HTR-8/SVneo (cell line): Measurements from ENCODE around the gene GATA5.

Experiments used
- DNase-seq: peaks from one replicate; pipeline ENCODE4 v3.0.0; 2011; ENCODE audit warnings: low spot score, mixed read lengths; ENCODE audit not compliant: insufficient read length
- FAIRE-seq: peaks from 2 replicates; lab custom pipeline; 2011; peaks lifted over from hg19 to GRCh38; lab: Jason Lieb, UNC

Gene GATA5, protein sequence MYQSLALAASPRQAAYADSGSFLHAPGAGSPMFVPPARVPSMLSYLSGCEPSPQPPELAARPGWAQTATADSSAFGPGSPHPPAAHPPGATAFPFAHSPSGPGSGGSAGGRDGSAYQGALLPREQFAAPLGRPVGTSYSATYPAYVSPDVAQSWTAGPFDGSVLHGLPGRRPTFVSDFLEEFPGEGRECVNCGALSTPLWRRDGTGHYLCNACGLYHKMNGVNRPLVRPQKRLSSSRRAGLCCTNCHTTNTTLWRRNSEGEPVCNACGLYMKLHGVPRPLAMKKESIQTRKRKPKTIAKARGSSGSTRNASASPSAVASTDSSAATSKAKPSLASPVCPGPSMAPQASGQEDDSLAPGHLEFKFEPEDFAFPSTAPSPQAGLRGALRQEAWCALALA

DNA sequence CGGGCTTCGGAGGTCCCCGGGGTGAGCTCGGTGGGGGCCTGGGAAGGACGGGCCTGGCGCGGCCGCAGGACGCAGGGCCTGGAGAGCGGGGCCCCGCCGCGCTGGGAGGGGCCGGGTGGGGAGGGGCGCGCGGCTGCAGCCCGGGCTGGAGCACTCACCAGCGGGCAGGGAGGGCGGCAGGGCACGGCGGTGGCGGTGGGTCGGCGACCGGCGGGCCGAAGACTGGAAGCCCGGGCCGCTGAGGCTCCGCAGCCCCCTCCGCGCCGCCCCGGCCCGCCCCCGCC is at the start of gene GATA5:
GATA5 (minus strand) TSS at position 224 of the 284 bp plus-strand sequence. CDS start 474 bp downstream, outside the sequence.
- no peak for FAIRE-seq
- no peak for DNase-seq

DNA sequence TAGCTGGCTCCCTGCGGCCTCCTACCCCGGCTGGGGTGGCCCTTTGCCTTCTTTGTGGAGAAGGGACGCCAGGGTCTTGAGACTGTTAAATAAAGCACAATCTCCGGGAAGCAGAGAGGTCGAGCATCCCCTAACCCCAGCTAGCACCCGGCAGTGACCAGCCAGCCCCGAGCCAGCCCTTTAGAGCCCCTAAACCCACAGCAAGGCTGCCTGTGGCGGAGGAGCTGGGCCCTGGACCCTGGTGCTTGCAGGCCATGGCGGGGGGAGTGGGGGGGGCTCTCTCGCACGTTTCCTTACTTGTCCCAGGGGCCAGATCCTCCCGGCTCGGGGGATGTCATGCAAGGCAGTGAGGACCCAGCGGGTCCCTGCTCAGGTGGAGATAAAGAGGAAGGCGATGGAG is 49.2 kb upstream of the GATA5 start:
- FAIRE-seq (no peak), DNase-seq (no peak)

DNA sequence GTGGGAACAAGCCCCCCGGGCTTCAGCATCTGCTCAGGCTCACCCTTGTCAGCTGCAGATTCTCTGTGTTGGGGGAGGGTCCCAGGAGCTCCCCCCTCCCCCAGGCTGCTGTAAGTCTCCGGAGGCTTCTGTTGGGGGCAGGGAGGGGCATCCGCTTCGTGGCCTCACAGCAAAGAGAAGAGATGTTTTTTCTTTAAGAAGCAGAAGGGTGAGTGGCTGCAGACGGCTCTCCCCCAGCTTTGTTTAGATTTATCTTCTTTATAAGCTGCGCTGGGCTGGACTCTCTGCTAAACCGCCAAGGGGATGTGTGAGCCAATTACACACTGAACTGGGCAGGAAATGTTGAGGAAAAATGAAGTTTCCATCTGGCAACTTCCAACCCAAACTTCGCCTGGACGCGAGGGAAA is 48.7 kb upstream of the GATA5 start:
- FAIRE-seq = no peak
- DNase-seq = no peak

DNA sequence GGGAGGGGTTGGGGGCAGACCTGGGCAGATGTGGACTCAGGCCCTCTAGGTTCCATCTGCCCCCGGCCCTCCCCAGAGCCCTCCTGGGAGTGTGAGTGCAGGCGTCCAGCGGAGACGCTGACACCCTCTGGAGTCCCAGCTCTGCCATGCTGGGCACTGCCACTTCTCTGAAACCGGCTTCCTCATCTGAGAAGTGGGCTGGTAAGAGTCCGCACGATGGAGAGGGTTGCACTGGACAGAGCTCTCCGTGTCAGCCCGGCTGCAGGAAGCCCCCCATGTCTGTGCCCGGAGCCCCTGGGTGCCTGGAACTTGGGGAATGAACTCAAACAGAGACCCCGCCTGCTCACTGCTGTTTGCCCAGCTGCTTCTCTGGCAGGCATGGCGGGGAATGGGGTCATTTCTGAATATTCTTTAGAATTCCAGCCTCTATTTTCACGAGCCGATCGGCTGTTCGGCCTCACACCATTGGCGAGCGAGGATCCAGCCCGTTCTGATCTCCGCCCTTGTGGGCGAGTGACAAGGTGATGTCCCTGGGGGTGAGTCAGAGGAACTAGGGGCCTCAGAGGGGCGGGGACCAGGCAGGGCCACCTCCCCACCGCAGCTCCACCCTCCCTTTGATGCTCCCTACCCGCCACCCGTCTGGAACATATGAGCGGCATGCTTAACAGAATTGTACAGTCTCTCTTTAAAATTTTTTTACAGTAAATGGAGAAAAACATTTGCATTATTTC is 47.8 kb upstream of the GATA5 start:
- no peak for DNase-seq
- FAIRE-seq = no peak

DNA sequence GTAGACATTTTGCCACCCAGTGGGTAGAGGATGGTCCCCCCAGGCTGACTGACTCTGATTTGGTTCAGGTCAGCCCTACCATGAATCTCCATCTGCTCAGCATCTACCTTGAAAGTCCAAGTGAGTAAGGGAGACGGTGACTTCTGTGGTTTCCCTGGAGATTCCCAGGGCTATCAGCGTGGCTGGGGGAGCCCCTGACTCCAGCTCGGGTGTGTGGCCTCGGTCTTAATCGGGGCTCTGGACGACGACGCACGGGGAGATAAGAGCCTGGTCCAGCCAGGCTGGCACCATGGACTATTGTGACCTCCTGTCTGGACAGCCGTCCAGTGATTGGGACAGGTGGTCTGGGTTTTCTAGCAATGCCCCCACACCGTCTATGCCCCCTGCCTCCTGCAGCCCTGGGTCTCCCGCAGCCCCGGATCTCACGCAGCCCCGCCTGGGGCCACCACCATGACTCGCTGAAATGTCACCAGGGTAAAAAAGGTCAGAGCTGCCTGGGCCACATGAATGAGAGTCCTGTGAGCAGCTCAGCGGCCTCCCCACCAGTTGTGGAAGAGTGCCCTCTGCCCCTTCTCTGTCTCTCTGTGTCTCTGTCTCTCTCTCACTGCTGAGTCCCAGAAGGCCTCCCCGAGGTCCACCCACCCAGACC is 47.1 kb upstream of the GATA5 start:
- DNase-seq (no peak), FAIRE-seq (no peak)

DNA sequence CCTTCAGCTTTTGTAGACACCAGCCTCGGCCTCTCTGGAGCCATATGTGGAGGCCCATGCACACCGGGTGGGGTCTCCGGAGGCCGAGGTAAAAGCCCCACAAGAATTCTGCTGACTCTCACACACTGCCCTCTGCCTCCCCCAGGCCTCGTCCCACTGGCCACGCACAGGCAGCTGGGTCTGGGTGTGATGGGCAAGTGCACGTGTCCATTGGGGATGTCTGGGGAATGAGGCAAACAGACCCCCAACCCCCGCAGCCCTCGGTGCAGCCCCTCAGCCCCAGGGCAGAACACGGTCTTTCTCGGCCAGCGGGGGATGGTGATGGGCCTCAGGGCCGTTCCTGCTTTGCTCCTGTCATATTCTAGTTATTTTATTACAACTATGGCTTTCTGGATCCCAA is 44.0 kb upstream of the GATA5 start:
- FAIRE-seq (no peak), DNase-seq (no peak)

DNA sequence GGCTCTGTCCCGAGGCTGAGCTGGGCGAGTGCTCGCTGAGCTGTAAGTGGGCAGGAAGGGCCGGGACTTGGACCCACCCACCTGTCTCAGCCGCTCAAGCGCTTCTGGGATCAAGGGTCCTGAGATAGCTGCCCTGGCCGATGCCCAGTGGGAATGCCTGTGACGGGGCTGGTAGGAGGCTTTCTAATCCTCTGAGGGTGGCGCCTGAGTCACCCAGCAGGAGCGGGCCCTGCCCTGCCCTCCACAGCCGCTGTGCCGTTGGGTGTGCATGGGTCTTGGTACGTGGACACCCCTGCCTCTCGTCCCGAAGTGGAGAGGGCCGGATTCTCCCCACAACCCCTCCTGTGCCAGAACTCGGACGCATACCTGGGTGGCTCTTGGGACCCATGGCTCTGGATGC is 43.1 kb upstream of the GATA5 start:
- DNase-seq (no peak), FAIRE-seq (no peak)

DNA sequence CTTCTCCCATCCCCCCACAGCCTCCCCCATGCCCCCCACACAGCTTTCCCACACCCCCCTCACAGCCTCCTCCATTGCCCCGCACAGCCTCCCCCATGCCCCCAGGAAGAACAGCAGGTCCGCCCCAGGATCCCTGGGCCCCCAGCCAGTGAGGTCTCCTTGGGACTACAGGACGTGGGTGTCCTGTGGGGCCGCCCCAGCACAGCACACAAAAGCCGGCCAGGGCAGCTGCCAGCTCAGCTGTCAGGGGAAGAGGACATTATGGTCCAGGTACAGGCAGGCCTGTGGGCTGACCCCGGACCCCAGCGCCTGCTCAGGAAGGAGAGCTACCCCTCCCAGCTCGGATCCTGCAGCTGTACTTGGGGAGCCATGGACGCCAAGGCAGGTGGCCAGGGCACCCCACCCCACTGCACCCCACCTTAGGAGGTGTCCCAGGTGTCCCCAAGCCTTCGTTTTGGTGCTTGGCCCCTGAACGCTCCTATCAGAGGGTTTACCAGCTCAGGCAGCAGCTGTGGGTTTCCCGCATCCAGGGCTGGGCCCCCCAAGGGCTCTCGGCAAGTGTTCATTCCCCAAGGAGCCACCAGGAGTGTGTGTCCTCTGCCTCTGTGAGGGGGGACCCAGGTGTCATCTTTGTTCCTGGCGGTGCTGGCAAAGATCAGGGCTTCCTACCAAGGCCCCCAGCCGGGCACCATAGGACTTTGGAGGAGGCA is 42.3 kb upstream of the GATA5 start:
- DNase-seq = no peak
- no peak for FAIRE-seq

DNA sequence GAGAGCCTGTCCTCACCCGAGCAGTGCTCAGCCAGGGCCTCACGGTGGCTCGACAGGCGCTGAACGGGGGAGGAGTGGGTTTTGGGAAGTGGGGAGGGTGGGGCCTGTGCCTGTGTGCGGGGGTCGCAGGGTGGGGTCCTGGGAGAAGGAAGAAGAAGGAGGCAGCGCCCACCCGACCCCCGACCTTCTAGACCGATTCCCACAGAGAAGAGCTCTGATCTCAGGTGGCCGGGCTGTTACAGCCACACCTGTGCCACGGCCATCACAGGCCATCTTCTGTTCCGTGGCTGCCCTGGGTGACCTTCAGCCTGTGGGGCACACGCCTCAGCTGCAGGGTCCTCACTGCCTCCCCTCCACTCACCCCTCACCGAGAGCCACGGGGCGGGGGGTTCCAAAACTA is 41.4 kb upstream of the GATA5 start:
- FAIRE-seq (no peak), DNase-seq (no peak)

DNA sequence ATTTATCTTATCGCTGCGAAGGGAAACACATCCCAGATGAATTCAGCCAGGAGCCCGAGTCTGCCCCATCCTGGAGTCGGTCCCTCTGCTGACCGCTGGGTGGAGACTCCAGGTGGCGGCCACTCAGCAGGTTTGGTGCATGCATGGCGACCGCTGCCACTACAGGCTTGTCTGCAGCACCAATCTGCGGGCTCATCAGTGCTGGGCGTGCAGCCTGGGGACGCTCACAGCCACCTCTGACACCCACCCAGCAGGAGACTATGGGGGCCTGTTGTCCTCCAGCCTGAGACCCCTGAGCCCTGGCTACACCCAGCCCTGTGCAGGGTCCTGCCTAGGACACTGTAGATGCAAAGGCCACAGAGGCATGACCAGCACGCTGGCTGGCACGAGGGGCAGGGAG is 40.5 kb upstream of the GATA5 start:
- no peak for FAIRE-seq
- DNase-seq = peak; percentile 73

DNA sequence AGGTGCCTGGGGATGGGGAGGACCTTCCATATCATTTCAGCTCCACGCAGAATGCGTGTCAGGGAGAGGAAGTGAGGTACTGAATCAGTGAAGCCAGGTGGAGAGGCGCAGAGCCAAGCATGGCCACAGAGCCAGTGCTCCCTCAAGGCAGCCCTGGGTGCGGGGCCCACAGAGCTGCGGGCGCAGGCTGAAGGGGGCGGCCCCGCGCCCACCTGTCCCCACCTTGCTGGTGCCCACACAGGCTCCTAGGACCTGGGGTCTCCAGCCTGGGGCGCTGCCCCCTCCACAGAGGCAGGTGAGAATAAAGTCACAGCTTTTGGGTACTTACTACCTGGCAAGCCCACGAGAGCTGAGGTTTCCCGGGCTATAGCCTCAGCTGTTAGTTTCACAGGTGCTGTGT is 40.0 kb upstream of the GATA5 start:
- DNase-seq (no peak), FAIRE-seq (peak; percentile 40)

DNA sequence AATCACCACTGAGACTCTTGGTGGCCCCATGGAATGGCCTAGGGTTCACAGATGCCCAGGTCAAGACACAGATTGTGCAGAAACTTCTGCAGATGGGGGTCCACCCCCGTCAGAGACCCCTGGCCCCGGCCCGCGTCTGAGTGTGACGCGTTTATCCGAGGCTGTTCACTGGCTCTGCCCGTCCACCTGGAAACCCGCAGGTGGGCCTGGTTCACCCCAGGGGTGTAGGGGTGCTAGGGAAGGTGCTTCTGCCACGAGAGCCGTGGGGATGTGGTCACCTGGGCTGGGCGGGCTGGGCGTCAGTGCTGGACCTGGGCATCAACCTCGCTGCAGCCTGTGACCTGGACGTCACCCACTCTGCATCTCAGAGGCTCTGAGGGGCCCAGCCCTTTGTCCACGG is 39.5 kb upstream of the GATA5 start:
- DNase-seq = no peak
- FAIRE-seq = peak; percentile 63

DNA sequence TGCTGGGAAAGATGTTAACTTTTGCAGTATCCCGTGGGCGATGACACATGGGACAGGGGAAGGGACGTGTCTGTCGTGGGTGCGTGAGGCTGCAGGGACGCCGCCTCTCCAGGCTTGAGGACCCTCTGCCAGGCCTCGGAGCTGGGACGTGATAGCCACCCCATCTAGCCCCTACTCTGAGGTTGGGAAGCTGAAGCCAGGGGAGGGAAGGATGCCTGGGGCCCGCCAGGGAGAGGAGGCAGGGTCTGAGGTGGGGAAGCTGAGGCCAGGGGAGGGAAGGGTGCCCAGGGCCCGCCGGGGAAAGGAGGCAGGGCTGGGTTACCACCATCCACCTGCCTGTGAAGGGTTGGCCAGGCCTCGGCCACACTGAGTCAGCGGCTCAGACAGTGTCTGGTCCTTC is 38.2 kb upstream of the GATA5 start:
- DNase-seq (no peak), FAIRE-seq (peak; percentile 85)

DNA sequence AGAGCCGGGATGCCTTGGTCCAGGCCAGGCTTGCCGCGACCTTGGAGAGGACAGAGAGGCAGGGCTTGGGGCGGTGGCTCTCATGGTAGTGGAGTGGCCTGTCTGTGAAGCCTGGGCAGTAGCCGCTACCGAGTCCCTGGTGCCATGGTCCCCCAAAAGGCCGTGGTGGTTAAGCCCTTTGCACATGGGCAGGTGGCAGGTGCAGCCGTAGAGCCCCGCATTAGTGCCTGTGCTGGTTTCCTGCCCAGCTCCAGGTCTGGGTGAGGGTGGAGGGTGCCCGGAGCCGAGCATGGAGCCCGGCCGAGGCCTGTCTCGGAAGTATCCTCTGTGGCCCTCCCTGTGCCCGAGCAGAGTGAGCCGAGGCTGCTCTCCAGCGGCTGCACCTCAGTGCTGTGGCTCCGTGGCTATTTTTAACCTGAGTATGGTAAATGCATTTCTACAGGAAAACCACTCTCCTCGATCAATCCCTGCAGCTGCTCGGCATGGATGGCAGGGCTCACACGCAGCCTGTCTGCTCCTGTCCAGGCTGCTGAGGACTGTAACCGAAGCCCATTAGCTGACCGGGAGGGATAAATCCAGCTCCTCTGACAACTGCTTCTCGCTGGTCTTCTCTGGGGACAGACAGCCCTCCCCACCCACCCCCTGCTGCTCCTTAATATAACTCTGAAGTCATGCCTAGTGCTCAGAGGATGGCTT is 36.3 kb upstream of the GATA5 start:
- DNase-seq (no peak), FAIRE-seq (peak; percentile 87)

DNA sequence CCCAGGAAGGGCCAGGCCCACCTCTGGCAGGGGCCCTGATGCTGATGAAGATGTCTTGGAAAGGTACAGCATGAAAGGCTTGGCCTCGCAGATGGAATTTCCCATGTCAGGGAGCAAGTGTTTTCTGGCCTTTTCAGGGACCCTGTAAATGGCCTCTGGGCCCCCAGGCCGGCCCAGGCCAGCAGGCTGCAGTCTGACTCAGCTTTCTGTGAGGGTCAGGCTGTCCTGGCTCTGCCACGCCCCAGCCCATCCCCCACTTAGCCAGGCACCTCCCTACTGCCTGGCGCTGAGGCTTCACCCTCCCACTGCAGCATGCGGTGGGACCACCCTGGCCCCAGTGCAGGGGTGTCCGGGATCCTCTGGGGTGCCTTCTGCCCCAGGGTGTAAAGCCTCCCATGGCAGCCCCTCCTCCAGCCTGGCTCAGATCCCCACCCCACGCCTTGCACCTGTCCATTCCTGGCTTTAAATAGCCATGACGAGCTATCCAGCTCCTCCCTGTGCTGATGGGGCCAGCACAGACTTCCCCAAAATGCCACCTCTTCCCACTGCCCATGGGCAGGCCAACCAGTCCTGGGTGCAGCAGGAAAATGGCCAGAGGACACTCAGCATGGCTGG is 35.6 kb upstream of the GATA5 start:
- DNase-seq (no peak), FAIRE-seq (no peak)

DNA sequence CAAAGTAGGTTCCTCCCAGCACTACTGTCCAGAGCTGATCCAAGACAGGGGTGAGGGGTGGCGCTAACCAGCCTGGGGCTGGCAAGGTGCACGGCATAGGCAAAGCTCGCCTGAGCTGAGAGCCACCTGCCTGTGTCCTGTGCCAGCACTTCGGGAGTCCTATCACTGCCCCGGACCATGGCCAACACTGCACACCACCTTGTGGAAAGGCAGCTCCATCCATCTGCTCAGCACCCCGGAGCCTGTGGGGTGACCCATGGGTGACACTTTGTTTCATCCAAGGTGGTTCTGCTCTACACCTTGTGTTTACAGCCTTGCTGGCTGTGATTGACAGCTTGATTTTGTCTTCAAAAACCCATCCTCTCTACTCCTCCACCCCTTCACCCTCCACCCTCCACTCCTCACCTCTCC is 32.9 kb upstream of the GATA5 start:
- no peak for FAIRE-seq
- DNase-seq = peak; percentile 65

DNA sequence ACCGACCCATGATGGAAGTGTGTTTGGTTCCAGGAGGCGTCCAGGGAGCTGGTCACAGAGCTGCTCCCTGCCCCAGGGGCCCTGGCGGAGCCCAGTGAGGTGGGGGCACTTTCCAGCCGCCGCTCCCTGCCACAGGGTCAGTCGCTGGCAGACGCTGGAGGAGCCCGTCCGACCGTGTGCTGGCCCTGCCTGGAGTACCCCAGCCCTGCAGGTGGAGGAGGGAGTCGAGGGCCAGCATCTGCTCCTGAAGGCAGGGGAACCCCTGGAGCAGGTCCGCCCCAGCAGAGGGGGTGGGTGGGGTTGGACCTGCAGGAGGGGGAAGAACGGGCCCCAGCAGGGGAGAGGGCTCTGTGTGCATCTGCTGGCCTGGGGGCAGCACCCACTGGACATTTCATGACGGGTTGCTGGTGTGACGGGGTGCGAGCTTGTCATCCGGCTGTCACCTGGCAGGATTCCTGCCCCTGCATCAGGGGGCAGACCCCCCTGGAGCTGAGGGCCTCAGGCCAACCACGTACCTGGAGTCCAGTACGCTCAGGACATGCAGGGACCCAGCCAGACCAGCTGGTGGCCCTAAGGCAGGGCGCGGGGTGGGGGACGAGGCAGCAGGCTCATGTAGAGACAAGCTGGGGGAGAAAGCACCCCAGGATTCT is 32.3 kb upstream of the GATA5 start:
- FAIRE-seq (no peak), DNase-seq (no peak)

DNA sequence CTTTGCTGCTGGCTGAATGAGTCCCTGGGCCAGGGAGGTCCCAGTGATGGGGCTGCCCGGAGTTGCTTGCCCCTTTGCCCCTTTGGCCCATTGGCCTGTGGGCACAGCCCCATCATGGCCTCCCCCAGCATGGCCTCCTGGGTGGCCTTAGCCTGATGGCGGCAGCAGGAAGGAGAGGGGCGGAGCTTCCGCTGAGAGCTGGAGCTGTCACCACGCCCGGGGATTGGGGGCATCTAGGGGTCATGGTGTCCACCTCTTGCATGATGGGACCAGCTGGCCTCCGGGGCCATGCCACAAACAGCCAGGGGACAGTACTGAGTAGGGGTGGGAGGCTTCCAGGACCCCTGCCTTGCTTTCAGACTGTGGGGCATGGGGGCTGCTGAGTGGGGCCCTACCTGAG is 31.5 kb upstream of the GATA5 start:
- FAIRE-seq (no peak), DNase-seq (no peak)

DNA sequence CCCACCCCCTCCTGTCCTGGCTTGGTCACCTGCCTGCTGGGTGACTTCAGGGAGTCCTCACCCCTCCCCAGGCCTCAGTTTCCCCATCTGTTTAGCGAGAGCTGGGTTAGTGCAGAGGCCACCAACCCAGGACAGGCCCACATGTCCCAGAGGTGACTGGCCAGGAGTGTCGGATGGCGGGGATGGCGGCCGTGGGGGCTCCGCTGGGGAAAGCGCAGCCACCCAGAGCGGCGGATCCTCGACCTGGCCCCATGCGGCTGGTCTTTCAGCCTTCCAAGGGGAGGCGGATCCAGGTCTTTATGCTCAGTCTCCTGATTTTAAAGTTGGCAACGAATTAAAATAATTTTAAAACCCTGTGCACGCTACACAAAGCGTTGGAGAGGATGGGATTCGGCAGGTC is 31.0 kb upstream of the GATA5 start:
- no peak for FAIRE-seq

More for the DNA sequence above, 31.0 kb upstream of the GATA5 start:
- no peak for DNase-seq
